ENCODE data around the gene MARCKS.

Gene MARCKS

GRCh38 chr6:113848811-113849210 lies 8.3 kb upstream of the MARCKS start:
- no peak overlapping the region for H3K4me3 ChIP-seq (ENCODE audit: low read depth, low read length)

GRCh38 chr6:113853252-113853651 lies 3.9 kb upstream of the MARCKS start:
- H3K4me3 ChIP-seq (ENCODE audit: low read depth, low read length), result no peak overlapping the region

- H3K4me3 ChIP-seq (ENCODE audit: low read depth, low read length), result peak overlapping the region; percentile 62
Measured at GRCh38 chr6:113854531-113855499, 2.3 kb upstream of the MARCKS start.

GRCh38 chr6:113855500-113856374 lies 1.4 kb upstream of the MARCKS start:
- peak overlapping the region; percentile 98 for H3K4me3 ChIP-seq (ENCODE audit: low read depth, low read length)

- H3K4me3 ChIP-seq (ENCODE audit: low read depth, low read length), result peak overlapping the region; percentile 98
Measured at GRCh38 chr6:113856375-113856624, 845 bp upstream of the MARCKS start.

- H3K4me3 ChIP-seq (ENCODE audit: low read depth, low read length), result peak overlapping the region; percentile 98
Measured at GRCh38 chr6:113857556-113858479, 673 bp downstream of the MARCKS start.

GRCh38 chr6:113858480-113859348 lies 1.6 kb downstream of the MARCKS start:
- H3K4me3 ChIP-seq (ENCODE audit: low read depth, low read length), result peak overlapping the region; percentile 98

- H3K4me3 ChIP-seq (ENCODE audit: low read depth, low read length), result peak overlapping the region; percentile 58
Measured at GRCh38 chr6:113859349-113860180, 2.4 kb downstream of the MARCKS start.

- H3K4me3 ChIP-seq (ENCODE audit: low read depth, low read length), result no peak overlapping the region
Measured at GRCh38 chr6:113860181-113860955, 3.2 kb downstream of the MARCKS start.

- no peak overlapping the region for H3K4me3 ChIP-seq (ENCODE audit: low read depth, low read length)
Measured at GRCh38 chr6:113862112-113862511, 5.0 kb downstream of the MARCKS start.

GRCh38 chr6:113870917-113871316 lies 13.8 kb downstream of the MARCKS start:
- no peak overlapping the region for H3K4me3 ChIP-seq (ENCODE audit: low read depth, low read length)

GRCh38 chr6:113871975-113872374 lies 14.8 kb downstream of the MARCKS start:
- H3K4me3 ChIP-seq (ENCODE audit: low read depth, low read length), result no peak overlapping the region

- H3K4me3 ChIP-seq (ENCODE audit: low read depth, low read length), result no peak overlapping the region
Measured at GRCh38 chr6:113873043-113873667, 16.0 kb downstream of the MARCKS start.

- H3K4me3 ChIP-seq (ENCODE audit: low read depth, low read length), result no peak overlapping the region
Measured at GRCh38 chr6:113875470-113875869, 18.3 kb downstream of the MARCKS start.

- no peak overlapping the region for H3K4me3 ChIP-seq (ENCODE audit: low read depth, low read length)
Measured at GRCh38 chr6:113876695-113877094, 19.6 kb downstream of the MARCKS start.

- H3K4me3 ChIP-seq (ENCODE audit: low read depth, low read length), result no peak overlapping the region
Measured at GRCh38 chr6:113879186-113880096, 22.3 kb downstream of the MARCKS start.

- H3K4me3 ChIP-seq (ENCODE audit: low read depth, low read length), result no peak overlapping the region
Measured at GRCh38 chr6:113881478-113881980, 24.4 kb downstream of the MARCKS start.
